Neutrophil (primary cell): ENCODE data around the gene TMEM220.

Experiments used
- H3K27ac ChIP-seq: fragments of 200-600 bp; sonication (generic); 2 replicates; pipeline ENCODE4 v1.5.1; 2016; ENCODE audit warnings: mild to moderate bottlenecking, moderate library complexity
- H3K27me3 ChIP-seq: fragments of 200-600 bp; sonication (generic); 2 replicates; pipeline ENCODE4 v1.6.0; 2016; ENCODE audit warnings: mild to moderate bottlenecking
- H3K36me3 ChIP-seq: fragments of 200-600 bp; sonication (generic); 2 replicates; pipeline ENCODE4 v1.5.1; 2017
- H3K4me1 ChIP-seq, 2 experiments: fragments of 200-600 bp in 1 of 2; sonication (generic) in 1 of 2; 1 replicate in 1 of 2; 2 replicates in 1 of 2; pipeline versions ENCODE4 v1.5.1 to v1.6.1; 2013 to 2016; ENCODE audit warnings: low read depth in 1 of 2, low read length in 1 of 2, mild to moderate bottlenecking in 1 of 2, moderate library complexity in 1 of 2; ENCODE audit not compliant: control insufficient read depth in 1 of 2, insufficient read depth in 1 of 2
- H3K4me3 ChIP-seq, 2 experiments: fragments of 200-600 bp in 1 of 2; sonication (generic) in 1 of 2; 1 replicate in 1 of 2; 2 replicates in 1 of 2; pipeline ENCODE4 v1.5.1; 2013 to 2016; ENCODE audit warnings: low read depth in 1 of 2, low read length in 1 of 2, mild to moderate bottlenecking in 1 of 2, moderate library complexity in 1 of 2
- H3K9me3 ChIP-seq: fragments of 200-600 bp; sonication (generic); 2 replicates; pipeline ENCODE4 v1.5.1; 2016
- CTCF ChIP-seq: fragments of 200-600 bp; sonication (generic); IDR thresholded peaks from 2 replicates; pipeline ENCODE4 v1.5.1; 2016; ENCODE audit warnings: antibody characterized with exemption

Gene TMEM220

GRCh38 chr17:10664571-10664970, 65.3 kb downstream of the TMEM220 start:
- Histone ChIP-seq H3K27me3 (no peaks in the 10 kb centered on the region), H3K36me3 (no peaks in the 10 kb centered on the region), H3K27ac (no peak overlapping the region), H3K9me3 (no peaks in the 10 kb centered on the region), H3K4me1 (no peaks in the 10 kb centered on the region), H3K4me3 (no peak overlapping the region)
- no peak for TF ChIP-seq CTCF
